ENCODE measurements around the gene NFATC3. TPM values are rescaled to one million over a fixed set of nuclear protein-coding genes. Genes with fewer than 3 reads are reported as not detected.

NFATC3 gene
- total RNA-seq, 4 donors from 2014 or later = 67.7 to 107 (median 71.7) TPM

- Histone ChIP-seq H3K4me3 (replicated peaks in 1 of 3) (no peak overlapping the region), H3K27ac (no peak overlapping the region), H3K9me3 (no peaks in the 10 kb centered on the region), H3K27me3 (no peaks in the 10 kb centered on the region), H3K36me3 (no peaks in the 10 kb centered on the region), H3K4me1 (peaks cover 24 to 30% of the 10 kb centered on the region in 2 donors)
- WGBS, 2 donors = 86 to 90% methylated on average over 3 of the region's 3 CpGs
- no peak for DNase-seq
- TF ChIP-seq CTCF (IDR thresholded peaks at IDR 0.05) (no peak), POLR2A (IDR thresholded peaks at IDR 0.05) (no peak)
- intact Hi-C loops (cut with DNase I) = no loop called here
These were observed 23.8 kb upstream of the NFATC3 start for GRCh38 chr16:68061396-68061795.

GRCh38 chr16:68062910-68063393, 22.2 kb upstream of the NFATC3 start:
- no peak for DNase-seq
- H3K4me3 ChIP-seq (replicated peaks in 1 of 3) = no peak overlapping the region
- 82 to 94% methylated on average over 4 of the region's 4 CpGs for WGBS, 2 donors
- intact Hi-C loops (cut with DNase I) = no loop called here
- H3K27ac ChIP-seq = peak overlapping the region in 2 of 3 donors; percentile 87 to 90
- H3K27me3 ChIP-seq = no peaks in the 10 kb centered on the region
- TF ChIP-seq POLR2A (IDR thresholded peaks at IDR 0.05) = no peak
- no peak for TF ChIP-seq CTCF (IDR thresholded peaks at IDR 0.05)
- H3K9me3 ChIP-seq = no peaks in the 10 kb centered on the region
- H3K36me3 ChIP-seq = no peaks in the 10 kb centered on the region
- peaks cover 27 to 37% of the 10 kb centered on the region in 2 donors for H3K4me1 ChIP-seq

- TF ChIP-seq POLR2A (IDR thresholded peaks at IDR 0.05) (peak in 1 of 2 donors; percentile 8), CTCF (IDR thresholded peaks at IDR 0.05) (peak; percentile 44 to 90 (median 82))
- WGBS, 2 donors = 19 to 28% methylated on average over 2 of the region's 2 CpGs
- Histone ChIP-seq H3K27ac (peak overlapping the region; percentile 87 to 92 (median 90)), H3K27me3 (no peaks in the 10 kb centered on the region), H3K36me3 (no peaks in the 10 kb centered on the region), H3K9me3 (no peaks in the 10 kb centered on the region), H3K4me1 (peaks cover 27 to 50% of the 10 kb centered on the region in 2 donors), H3K4me3 (replicated peaks in 1 of 3) (no peak overlapping the region)
- intact Hi-C loops (cut with DNase I) = no loop called here
- DNase-seq = peak; percentile 80 to 89
These were observed 20.3 kb upstream of the NFATC3 start for GRCh38 chr16:68064791-68065365.

- peak in 1 of 6 experiments; percentile 6 for TF ChIP-seq CTCF (IDR thresholded peaks at IDR 0.05)
- no peak for TF ChIP-seq POLR2A (IDR thresholded peaks at IDR 0.05)
- Histone ChIP-seq H3K36me3 (peaks cover under 1 to 1% of the 10 kb centered on the region in 2 donors), H3K27me3 (no peaks in the 10 kb centered on the region), H3K27ac (peak overlapping the region; percentile 81 to 90 (median 87)), H3K4me1 (peaks cover 27 to 50% of the 10 kb centered on the region in 2 donors), H3K9me3 (no peaks in the 10 kb centered on the region), H3K4me3 (replicated peaks in 1 of 3) (no peak overlapping the region)
- DNase-seq = peak; percentile 72 to 75
- 40 to 48% methylated on average over 6 of the region's 6 CpGs for WGBS, 2 donors
- intact Hi-C loops (cut with DNase I) = no loop called here
These were observed 19.4 kb upstream of the NFATC3 start for GRCh38 chr16:68065716-68066305.

- peak overlapping the region; percentile 77 to 90 (median 87) for H3K27ac ChIP-seq
- intact Hi-C loops (cut with DNase I) = no loop called here
- peaks cover 27 to 50% of the 10 kb centered on the region in 2 donors for H3K4me1 ChIP-seq
- TF ChIP-seq POLR2A (IDR thresholded peaks at IDR 0.05) (no peak), CTCF (IDR thresholded peaks at IDR 0.05) (no peak)
- peaks cover 6% of the 10 kb centered on the region in 2 donors for H3K36me3 ChIP-seq
- no peaks in the 10 kb centered on the region for H3K27me3 ChIP-seq
- 57 to 58% methylated on average over 1 of the region's 1 CpG for WGBS, 2 donors
- no peaks in the 10 kb centered on the region for H3K9me3 ChIP-seq
- no peak overlapping the region for H3K4me3 ChIP-seq (replicated peaks in 1 of 3)
- no peak for DNase-seq
These were observed 18.4 kb upstream of the NFATC3 start for GRCh38 chr16:68066763-68067162.
